ENCODE measurements around the gene CERS1.

The CERS1 gene

GRCh38 chr19:18908917-18909619 lies 13.1 kb upstream of the CERS1 start:
- no peak for TF ChIP-seq CSRNP3 (CRISPR knock-in tag; IDR thresholded peaks at IDR 0.05)
- TF ChIP-seq ZFP3 (CRISPR knock-in tag; IDR thresholded peaks at IDR 0.05) = no peak
- no peak for TF ChIP-seq TSHZ2 (CRISPR knock-in tag; IDR thresholded peaks at IDR 0.05)
- no peak for TF ChIP-seq GLIS3 (CRISPR knock-in tag; IDR thresholded peaks at IDR 0.05)
- ATAC-seq = no peak

- ATAC-seq = no peak
- no peak for TF ChIP-seq PATZ1 (CRISPR knock-in tag; IDR thresholded peaks at IDR 0.05; ENCODE audit: borderline replicate concordance)
- no peak for TF ChIP-seq OSR1 (CRISPR knock-in tag; IDR thresholded peaks at IDR 0.05)
- no peak for TF ChIP-seq ZFP3 (CRISPR knock-in tag; IDR thresholded peaks at IDR 0.05)
- no peak for TF ChIP-seq TOX (CRISPR knock-in tag; IDR thresholded peaks at IDR 0.05; ENCODE audit: borderline replicate concordance)
- TF ChIP-seq CSRNP3 (CRISPR knock-in tag; IDR thresholded peaks at IDR 0.05) = no peak
- TF ChIP-seq TCF4 (CRISPR knock-in tag; IDR thresholded peaks at IDR 0.05; ENCODE audit: borderline replicate concordance) = no peak
- no peak for TF ChIP-seq GLIS3 (CRISPR knock-in tag; IDR thresholded peaks at IDR 0.05)
- TF ChIP-seq TSHZ2 (CRISPR knock-in tag; IDR thresholded peaks at IDR 0.05) = no peak
- TF ChIP-seq ZNF8 (CRISPR knock-in tag; IDR thresholded peaks at IDR 0.05) = no peak
- no peak for TF ChIP-seq CSDC2 (CRISPR knock-in tag; IDR thresholded peaks at IDR 0.05)
- no peak for TF ChIP-seq ZNF565 (CRISPR knock-in tag; conservative IDR thresholded peaks at IDR 0.05; ENCODE audit: low read depth)
- TF ChIP-seq CREB5 (CRISPR knock-in tag; IDR thresholded peaks at IDR 0.05; ENCODE audit: low read depth) = no peak
- no peak for TF ChIP-seq SNAI2 (CRISPR knock-in tag; IDR thresholded peaks at IDR 0.05)
- TF ChIP-seq ZFP30 (CRISPR knock-in tag; IDR thresholded peaks at IDR 0.05) = no peak
- TF ChIP-seq POU6F1 (CRISPR knock-in tag; IDR thresholded peaks at IDR 0.05; ENCODE audit: borderline replicate concordance, low read depth) = no peak
- TF ChIP-seq ARNTL (CRISPR knock-in tag; IDR thresholded peaks at IDR 0.05; ENCODE audit: borderline replicate concordance, low read depth) = no peak
- TF ChIP-seq ZNF70 (CRISPR knock-in tag; IDR thresholded peaks at IDR 0.05) = no peak
- no peak for TF ChIP-seq BACH2 (CRISPR knock-in tag; IDR thresholded peaks at IDR 0.05; ENCODE audit: borderline replicate concordance)
- no peak for TF ChIP-seq ESRRG (CRISPR knock-in tag; IDR thresholded peaks at IDR 0.05)
Observed at GRCh38 chr19:18906605-18907519, 10.9 kb upstream of the CERS1 start.
